Right lung (tissue), 5 donors: ENCODE measurements around the gene SGMS1. TPM values are rescaled to one million over a fixed set of nuclear protein-coding genes. Genes with fewer than 3 reads are reported as not detected.
A peak's percentile ranks its signal among the peaks of the same experiment; 100 is the strongest.

Experiments used
- DNase-seq, 2 donors: peaks; one replicate each; pipeline ENCODE4 v3.0.0-alpha.2; 2013
- polyA plus RNA-seq, 5 donors: library from polyadenylated mRNA; unstranded; fragments of 120-200 nt; gene quantifications; one replicate each; pipeline versions ENCODE4 v1.2.1 to v1.2.3, GENCODE V29; 2013; ENCODE audit warnings: inconsistent platforms in 1 of 5, low replicate concordance in 1 of 5; ENCODE audit not compliant: insufficient read length in 5 of 5, insufficient read depth in 1 of 5

SGMS1 gene
- polyA plus RNA-seq, 5 donors, result 44.5 to 63.4 (median 56.6) TPM

DNA sequence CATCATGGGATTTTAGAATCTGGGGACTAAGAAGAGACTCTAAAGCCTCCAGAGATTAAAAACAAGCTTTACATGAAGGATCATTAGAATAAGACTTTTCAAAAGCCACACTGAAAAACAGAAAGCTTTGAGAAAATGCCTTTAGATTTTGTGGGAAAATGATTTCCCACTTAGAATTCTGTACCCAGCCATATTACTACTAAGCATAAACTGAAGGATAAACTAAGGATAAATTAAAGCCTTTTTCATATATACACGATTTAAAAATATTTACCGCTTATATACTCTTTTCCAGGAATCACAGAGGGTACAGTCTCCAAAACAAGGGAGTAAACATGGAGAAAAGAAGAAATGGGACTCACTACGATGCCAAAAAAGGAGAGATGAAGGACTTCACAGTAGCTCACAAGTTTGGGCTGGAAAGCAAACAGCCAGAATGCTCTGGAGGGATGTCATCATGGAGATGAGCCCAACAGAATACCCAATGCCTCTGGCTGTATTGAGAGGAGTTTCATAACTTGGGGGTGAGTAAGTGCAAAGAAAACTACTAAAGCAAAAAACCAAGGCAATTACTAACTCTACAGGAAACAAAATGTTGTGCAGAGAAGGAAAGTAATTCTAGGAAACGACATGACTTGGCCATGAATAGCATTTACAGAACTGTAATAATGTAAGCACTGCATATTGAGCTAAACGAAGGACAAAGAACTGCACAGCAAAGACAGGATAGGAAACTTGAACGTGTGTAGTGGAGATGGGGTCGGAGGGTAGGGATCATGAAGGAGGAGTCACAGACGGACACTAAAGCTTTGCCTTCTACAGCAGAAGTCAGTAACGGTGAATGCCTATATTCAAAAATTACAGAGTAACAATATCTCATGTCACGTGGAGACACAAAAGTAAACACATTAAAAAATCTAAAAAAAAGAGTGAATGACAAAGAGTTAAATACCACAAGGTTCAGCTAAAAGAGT, 311.0 kb downstream of the SGMS1 start:
- no peak for DNase-seq

DNA sequence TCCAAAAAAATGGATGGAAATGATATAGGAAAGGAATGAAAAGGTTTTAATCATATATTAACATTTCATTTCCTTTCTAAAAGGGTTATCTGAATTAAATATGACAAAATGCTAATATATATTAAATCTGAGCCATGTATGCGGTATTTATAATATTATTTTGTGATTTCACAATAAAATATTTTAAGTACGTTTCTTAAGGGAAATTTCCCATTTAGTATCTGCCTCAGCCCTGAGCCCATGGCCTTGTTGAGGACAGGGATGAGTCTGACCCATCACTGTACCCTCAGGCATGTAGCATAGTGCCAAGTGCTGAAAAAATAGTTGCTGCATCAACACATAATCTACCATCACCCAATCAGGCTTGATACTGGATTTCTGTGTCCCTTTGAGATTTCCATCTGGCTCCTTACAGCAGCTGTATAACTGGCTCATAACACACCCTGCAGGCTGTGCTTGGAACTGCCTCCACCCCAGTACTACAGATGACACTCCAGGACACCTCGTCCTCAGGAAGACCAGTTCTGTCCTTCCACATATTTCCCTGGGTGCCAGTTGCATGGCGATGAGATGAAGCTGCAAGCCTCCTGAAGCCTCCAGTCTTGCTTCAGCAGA, 313.1 kb downstream of the SGMS1 start:
- no peak for DNase-seq

GRCh38 chr10:50309342-50309741, 314.4 kb downstream of the SGMS1 start:
- no peak for DNase-seq

GRCh38 chr10:50304660-50305059, 319.1 kb downstream of the SGMS1 start:
- no peak for DNase-seq

GRCh38 chr10:50299948-50300669, 323.6 kb downstream of the SGMS1 start:
- no peak for DNase-seq

- no peak for DNase-seq
Measured at GRCh38 chr10:50295367-50295766, 328.4 kb downstream of the SGMS1 start.

GRCh38 chr10:50294582-50294981, 329.2 kb downstream of the SGMS1 start:
- no peak for DNase-seq

DNA sequence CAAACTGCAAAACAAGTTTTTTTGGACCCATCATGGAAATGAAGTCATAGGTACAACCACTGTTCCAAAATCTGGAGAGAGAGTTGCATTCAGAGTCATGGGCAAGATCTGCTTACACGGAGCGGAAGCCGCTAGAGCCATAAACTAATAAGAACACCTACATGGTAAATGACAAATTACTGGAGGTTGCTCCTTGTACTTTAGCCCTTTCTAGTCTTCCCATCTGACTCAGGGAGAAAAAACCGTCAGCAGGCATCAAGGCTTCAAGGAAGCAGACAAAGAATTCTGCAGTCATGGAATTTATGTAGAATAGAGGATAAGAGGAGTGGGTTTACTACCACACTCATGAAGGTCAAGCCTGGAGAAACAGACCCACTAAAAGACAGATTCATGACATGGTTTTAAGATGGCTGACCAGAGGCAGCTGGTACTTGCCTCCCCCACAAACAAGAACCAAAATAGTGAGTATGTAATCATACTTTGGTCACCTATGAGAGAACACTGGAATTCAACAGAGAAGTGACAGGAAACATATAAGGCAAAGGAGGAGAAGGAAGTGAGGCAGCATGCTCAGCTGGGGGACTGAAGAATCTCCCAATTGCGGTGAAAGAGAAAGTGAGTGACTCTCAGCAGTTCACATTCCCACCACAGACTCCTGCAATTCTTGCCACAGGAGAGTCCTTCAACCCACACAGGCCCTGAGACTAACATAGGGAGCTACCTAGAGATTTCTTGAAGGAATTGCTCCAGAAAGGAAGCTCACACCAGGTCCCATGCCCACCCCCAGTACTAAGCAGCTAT, 330.0 kb downstream of the SGMS1 start:
- no peak for DNase-seq

DNA sequence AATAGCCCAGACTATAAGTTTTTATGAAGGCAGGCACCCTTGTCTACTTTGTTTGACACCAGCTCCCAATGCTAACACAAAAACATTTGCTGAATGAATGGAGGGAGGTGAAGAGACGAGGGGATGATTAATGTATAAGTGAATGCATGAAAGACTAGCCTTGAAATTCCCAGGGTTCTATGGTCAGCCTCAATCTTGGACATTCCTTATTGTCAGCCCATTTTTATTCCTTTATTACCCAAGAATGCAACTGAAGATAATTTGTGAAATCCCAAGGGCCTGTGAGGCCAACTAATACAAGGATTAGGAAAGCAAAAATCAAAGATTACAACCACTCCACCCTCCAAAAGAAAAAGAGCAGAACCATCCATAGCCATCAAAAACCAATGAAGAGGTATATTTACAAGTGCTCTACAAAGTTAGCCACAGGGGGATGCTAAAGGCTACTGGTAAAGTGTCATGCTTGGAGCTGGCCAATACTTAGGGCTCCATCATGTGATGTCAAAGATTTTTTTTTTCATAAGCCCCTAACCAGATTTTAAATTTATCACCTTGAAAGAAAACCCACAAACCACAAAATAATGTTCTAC, 332.4 kb downstream of the SGMS1 start:
- DNase-seq, result no peak

- DNase-seq, result no peak
Measured at GRCh38 chr10:50289196-50289595, 334.6 kb downstream of the SGMS1 start.

GRCh38 chr10:50286996-50287803, 336.6 kb downstream of the SGMS1 start:
- peak; percentile 25 to 26 for DNase-seq

DNA sequence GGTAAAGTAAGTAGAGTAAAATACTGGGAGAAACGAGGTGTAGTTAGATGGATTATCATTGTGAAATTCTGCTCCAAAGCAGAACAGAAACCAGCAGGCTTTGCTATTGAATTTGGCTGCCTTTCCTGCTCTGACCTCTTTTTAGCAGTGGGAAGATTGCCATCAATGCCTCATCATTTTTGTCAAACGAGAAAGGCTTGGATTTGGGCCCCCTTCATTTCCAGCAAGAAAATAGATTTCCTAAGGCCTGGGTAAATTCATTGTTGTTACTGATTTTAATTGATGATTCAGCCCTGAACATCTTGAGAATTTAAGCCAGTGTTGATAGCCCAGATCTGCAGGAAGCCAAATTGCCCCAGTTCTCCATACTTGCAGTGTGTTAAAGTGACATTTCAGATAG, 337.2 kb downstream of the SGMS1 start:
- peak; percentile 82 to 83 for DNase-seq

GRCh38 chr10:50281967-50282522, 341.7 kb downstream of the SGMS1 start:
- DNase-seq, result no peak

- no peak for DNase-seq
Measured at GRCh38 chr10:50281210-50281966, 342.4 kb downstream of the SGMS1 start.

DNA sequence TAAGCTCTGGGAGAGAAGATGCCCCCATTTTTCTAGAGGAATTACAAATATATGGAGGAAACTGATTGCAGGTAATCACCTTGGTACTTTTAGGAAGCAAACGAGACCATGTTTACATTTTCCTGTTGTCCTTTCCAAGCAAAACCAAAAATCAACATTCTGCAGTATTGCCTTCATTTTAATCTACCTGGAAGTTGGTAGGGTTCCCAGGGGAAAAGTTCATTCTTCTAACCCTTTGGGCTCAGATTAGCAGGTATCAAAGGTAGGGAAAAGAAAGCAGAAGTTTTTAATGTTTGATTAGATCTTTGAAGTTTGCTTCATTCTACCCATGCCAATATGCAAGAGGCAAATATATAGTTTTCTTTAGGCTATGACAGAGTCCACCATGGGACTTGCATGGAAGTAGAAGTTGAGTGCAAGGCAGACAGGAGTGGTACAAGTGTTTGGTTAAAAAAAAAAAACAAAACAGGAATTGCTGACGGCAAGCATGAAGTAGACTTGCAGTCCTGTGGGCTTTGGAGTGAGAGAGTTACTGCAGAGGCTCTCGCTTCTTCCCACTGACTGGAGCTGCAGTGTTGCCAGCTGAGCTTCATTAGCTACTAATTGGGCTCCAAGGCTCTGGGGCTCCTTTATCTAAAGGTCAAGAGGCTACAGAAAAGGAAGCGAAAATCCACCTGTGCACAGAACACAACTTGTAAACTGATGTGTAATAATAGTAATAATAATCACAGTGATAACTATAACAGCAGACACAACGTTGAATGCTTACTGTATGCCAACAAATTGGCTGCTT, 343.5 kb downstream of the SGMS1 start:
- DNase-seq, result no peak

GRCh38 chr10:50279489-50279888, 344.3 kb downstream of the SGMS1 start:
- no peak for DNase-seq

- no peak for DNase-seq
Measured at GRCh38 chr10:50275650-50276235, 348.0 kb downstream of the SGMS1 start.

DNA sequence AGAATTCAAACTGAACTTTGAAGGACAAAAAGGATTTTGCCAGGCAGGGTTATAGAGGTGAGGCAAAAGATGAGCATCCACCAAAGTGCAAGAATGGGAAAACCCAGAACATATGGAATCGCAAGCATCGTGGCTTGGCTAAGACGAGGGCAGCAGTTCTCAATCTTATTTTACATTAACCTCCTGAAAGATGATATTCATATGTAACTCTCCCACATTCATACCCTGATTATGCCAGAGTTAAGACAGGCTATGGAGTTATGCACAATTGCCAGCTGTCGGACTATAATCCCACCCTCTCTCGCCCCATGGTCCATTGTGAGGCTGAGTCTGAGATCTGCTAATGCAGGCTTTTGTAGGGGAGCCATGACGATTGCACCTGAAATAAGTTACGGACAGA, 351.2 kb downstream of the SGMS1 start:
- DNase-seq, result no peak
